ENCODE measurements around the gene RIBC1.

Gene RIBC1

GRCh38 chrX:53438174-53438831, 15.6 kb downstream of the RIBC1 start:
- H3K27ac ChIP-seq (ENCODE audit: low read length): no peak overlapping the region
- no peaks in the 10 kb centered on the region for H3K36me3 ChIP-seq (ENCODE audit: control insufficient read depth in 1 of 2, insufficient read depth in 2 of 2, low read length in 2 of 2)
- H3K27me3 ChIP-seq (ENCODE audit: low read depth, low read length): no peaks in the 10 kb centered on the region
- H3K4me3 ChIP-seq (ENCODE audit: low read depth in 1 of 2, low read length in 2 of 2): no peak overlapping the region
- peaks cover 0 to 8% of the 10 kb centered on the region in 2 donors for H3K4me1 ChIP-seq (ENCODE audit: control insufficient read depth in 1 of 2, insufficient read depth in 2 of 2, low read length in 2 of 2)
- no peaks in the 10 kb centered on the region for H3K9me3 ChIP-seq (ENCODE audit: control insufficient read depth in 1 of 2, low read length in 2 of 2)

- H3K27ac ChIP-seq (ENCODE audit: low read length): no peak overlapping the region
- H3K9me3 ChIP-seq (ENCODE audit: control insufficient read depth in 1 of 2, low read length in 2 of 2): no peaks in the 10 kb centered on the region
- H3K4me1 ChIP-seq (ENCODE audit: control insufficient read depth in 1 of 2, insufficient read depth in 2 of 2, low read length in 2 of 2): peaks cover 0 to 8% of the 10 kb centered on the region in 2 donors
- no peaks in the 10 kb centered on the region for H3K27me3 ChIP-seq (ENCODE audit: low read depth, low read length)
- H3K4me3 ChIP-seq (ENCODE audit: low read depth in 1 of 2, low read length in 2 of 2): no peak overlapping the region
- no peaks in the 10 kb centered on the region for H3K36me3 ChIP-seq (ENCODE audit: control insufficient read depth in 1 of 2, insufficient read depth in 2 of 2, low read length in 2 of 2)
Measured at GRCh38 chrX:53438832-53439230, 16.2 kb downstream of the RIBC1 start.

DNA sequence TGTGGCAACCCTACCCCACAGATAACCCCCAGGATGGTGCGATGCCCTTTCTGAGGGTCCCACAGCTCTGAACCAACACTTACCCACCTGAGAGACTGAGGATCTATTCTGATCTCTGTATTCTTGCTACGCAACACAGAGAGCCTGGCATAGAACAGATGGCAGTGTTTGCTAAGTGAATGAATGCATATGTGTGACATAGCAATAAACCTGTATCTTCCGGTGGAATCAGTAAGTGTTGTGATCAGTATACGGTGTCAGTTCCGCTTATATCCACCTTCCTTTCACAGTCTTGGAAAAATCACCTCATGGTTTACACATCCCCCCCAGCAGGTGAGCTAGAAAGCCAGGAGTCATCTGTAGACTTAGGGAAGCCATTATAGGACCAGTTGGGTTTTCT, 17.4 kb downstream of the RIBC1 start:
- Histone ChIP-seq H3K27me3 (ENCODE audit: low read depth, low read length) (no peaks in the 10 kb centered on the region), H3K4me1 (ENCODE audit: control insufficient read depth in 1 of 2, insufficient read depth in 2 of 2, low read length in 2 of 2) (peaks cover 0 to 4% of the 10 kb centered on the region in 2 donors), H3K4me3 (ENCODE audit: low read depth in 1 of 2, low read length in 2 of 2) (peak overlapping the region in 1 of 2 donors; percentile 16), H3K36me3 (ENCODE audit: control insufficient read depth in 1 of 2, insufficient read depth in 2 of 2, low read length in 2 of 2) (no peaks in the 10 kb centered on the region), H3K27ac (ENCODE audit: low read length) (peak overlapping the region; percentile 14), H3K9me3 (ENCODE audit: control insufficient read depth in 1 of 2, low read length in 2 of 2) (no peaks in the 10 kb centered on the region)

DNA sequence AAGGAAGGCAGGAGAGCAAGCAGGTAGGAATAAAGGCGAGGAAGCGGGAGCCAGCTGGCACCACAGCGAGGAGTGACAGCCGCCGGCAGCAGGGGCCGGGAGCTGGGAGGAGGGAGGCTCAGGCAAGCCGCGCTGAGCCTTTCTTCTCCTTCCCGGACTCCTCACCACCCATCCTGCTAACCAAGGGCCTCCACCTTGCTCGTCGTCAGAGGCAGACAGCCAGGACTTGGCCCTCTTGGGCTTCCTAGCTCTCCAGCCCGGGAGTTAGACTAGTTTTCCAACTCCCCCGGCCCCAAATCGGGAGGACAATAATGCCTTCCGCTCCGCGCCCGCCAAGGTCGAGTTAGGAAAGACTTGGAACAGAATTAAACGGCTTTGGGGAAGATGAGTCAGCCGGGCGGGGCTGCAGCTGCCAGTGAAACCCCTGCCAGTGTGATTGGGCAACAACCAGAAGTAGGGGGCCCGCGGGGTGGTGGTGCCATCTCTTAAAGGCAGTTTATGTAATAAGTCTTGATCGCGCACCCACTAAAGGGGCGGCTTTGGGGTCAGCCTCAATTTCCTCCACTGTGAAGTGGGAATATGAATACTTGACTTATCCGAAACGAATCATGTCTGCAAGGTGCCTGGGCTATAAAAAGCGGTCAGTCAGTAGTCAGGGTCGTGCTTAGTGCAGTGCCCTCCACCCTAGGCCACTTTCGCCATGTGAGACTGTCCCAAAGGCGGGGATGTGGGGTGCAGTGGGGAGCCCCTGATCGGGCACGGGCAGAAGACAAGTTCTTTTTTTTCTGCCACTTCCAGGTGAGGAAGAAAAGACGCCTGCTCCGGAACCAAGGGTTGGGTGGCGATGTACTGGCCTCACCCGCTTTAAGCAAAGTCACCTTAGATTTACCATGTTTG, 18.2 kb downstream of the RIBC1 start:
- Histone ChIP-seq H3K27ac (ENCODE audit: low read length) (peak overlapping the region; percentile 23), H3K27me3 (ENCODE audit: low read depth, low read length) (no peaks in the 10 kb centered on the region), H3K4me1 (ENCODE audit: control insufficient read depth in 1 of 2, insufficient read depth in 2 of 2, low read length in 2 of 2) (peaks cover 0 to 4% of the 10 kb centered on the region in 2 donors), H3K9me3 (ENCODE audit: control insufficient read depth in 1 of 2, low read length in 2 of 2) (no peaks in the 10 kb centered on the region), H3K4me3 (ENCODE audit: low read depth in 1 of 2, low read length in 2 of 2) (peak overlapping the region; percentile 59), H3K36me3 (ENCODE audit: control insufficient read depth in 1 of 2, insufficient read depth in 2 of 2, low read length in 2 of 2) (no peaks in the 10 kb centered on the region)

DNA sequence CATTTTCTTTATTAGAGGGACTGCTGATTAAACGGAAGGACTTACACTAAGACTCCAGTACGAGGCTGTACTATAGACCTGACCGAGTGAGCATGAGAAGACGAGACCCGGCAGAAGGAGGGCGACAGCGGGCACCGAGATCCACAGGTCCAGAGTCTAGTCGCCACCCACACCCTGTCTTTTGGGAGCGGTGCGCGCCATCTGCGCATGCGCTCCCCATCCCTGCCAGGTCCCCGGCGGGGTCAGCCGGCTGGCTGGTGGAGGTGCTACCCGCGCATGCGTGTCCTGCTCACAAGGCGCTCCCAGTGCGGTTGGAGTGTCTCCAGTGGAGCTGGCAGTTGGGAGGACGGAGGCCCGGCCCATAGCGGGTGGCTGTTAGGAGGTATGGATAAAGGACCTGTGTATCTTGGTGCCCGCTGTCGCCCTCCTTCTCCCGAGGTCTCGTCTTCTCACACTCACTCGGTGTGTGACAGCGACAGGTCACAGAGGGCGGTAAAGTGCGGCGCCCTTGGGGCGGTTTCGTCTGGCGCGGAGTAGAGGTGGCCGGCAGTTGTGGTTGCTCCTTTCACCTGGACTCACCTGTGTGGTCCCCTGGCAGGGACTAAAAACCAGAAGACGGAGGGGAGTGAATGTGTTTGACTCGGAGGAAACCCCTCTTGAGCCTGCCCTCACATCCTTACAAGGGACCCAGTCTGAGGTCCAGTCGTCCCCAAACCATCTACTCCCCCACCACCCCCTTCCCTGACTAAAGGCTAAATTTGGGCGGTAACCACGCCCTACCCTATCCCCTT, 19.1 kb downstream of the RIBC1 start:
- Histone ChIP-seq H3K27me3 (ENCODE audit: low read depth, low read length) (no peaks in the 10 kb centered on the region), H3K4me1 (ENCODE audit: control insufficient read depth in 1 of 2, insufficient read depth in 2 of 2, low read length in 2 of 2) (peaks cover 0 to 4% of the 10 kb centered on the region in 2 donors), H3K27ac (ENCODE audit: low read length) (no peak overlapping the region), H3K4me3 (ENCODE audit: low read depth in 1 of 2, low read length in 2 of 2) (peak overlapping the region; percentile 59), H3K9me3 (ENCODE audit: control insufficient read depth in 1 of 2, low read length in 2 of 2) (no peaks in the 10 kb centered on the region), H3K36me3 (ENCODE audit: control insufficient read depth in 1 of 2, insufficient read depth in 2 of 2, low read length in 2 of 2) (no peaks in the 10 kb centered on the region)

DNA sequence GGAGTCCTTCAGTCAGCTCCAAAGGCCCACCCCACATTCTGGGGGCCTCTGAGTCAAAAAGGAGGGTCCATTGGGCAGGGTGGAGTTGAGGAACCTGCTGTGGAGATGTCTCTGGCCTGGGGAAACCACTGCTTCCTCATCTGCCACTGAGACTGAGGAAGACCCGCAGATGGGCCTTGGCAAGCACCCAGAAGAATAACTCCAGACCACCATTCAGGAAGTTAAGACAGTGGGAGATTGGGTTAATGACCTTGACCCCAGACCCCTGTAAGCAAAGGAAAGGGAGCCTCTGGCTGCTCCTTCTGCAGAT, 19.6 kb downstream of the RIBC1 start:
- H3K27ac ChIP-seq (ENCODE audit: low read length): no peak overlapping the region
- H3K4me1 ChIP-seq (ENCODE audit: control insufficient read depth in 1 of 2, insufficient read depth in 2 of 2, low read length in 2 of 2): peaks cover 0 to 4% of the 10 kb centered on the region in 2 donors
- H3K27me3 ChIP-seq (ENCODE audit: low read depth, low read length): no peaks in the 10 kb centered on the region
- peak overlapping the region in 1 of 2 donors; percentile 59 for H3K4me3 ChIP-seq (ENCODE audit: low read depth in 1 of 2, low read length in 2 of 2)
- H3K36me3 ChIP-seq (ENCODE audit: control insufficient read depth in 1 of 2, insufficient read depth in 2 of 2, low read length in 2 of 2): no peaks in the 10 kb centered on the region
- H3K9me3 ChIP-seq (ENCODE audit: control insufficient read depth in 1 of 2, low read length in 2 of 2): no peaks in the 10 kb centered on the region

GRCh38 chrX:53445977-53446376, 23.3 kb downstream of the RIBC1 start:
- Histone ChIP-seq H3K4me1 (ENCODE audit: control insufficient read depth in 1 of 2, insufficient read depth in 2 of 2, low read length in 2 of 2) (peaks cover 0 to 3% of the 10 kb centered on the region in 2 donors), H3K27me3 (ENCODE audit: low read depth, low read length) (no peaks in the 10 kb centered on the region), H3K4me3 (ENCODE audit: low read depth in 1 of 2, low read length in 2 of 2) (no peak overlapping the region)

DNA sequence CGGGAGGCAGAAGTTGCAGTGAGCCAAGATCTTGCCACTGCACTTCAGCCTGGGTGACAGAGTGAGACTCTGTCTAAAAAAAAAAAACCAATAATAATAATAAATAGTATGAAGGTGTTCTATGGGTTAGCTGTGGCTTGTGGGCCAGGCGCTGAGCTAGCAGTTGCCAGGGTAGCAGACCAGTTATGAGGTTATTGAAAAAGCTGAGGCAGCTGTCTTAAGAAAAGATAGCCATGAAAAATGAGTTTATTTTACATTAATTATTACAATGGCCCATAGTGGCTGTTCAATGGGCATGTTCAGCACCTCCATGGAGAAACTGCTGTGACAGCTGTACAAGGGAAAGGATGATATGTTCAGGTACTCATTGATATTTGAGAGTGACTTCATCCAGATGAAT, 24.8 kb downstream of the RIBC1 start:
- no peaks in the 10 kb centered on the region for H3K27me3 ChIP-seq (ENCODE audit: low read depth, low read length)
- H3K27ac ChIP-seq (ENCODE audit: low read length): no peak overlapping the region
- no peaks in the 10 kb centered on the region for H3K36me3 ChIP-seq (ENCODE audit: control insufficient read depth in 1 of 2, insufficient read depth in 2 of 2, low read length in 2 of 2)
- no peaks in the 10 kb centered on the region for H3K4me1 ChIP-seq (ENCODE audit: control insufficient read depth in 1 of 2, insufficient read depth in 2 of 2, low read length in 2 of 2)
- no peaks in the 10 kb centered on the region for H3K9me3 ChIP-seq (ENCODE audit: control insufficient read depth in 1 of 2, low read length in 2 of 2)
- no peak overlapping the region for H3K4me3 ChIP-seq (ENCODE audit: low read depth in 1 of 2, low read length in 2 of 2)

More at GRCh38 chrX:53445977-53446376, 23.3 kb downstream of the RIBC1 start:
- no peaks in the 10 kb centered on the region for H3K9me3 ChIP-seq (ENCODE audit: control insufficient read depth in 1 of 2, low read length in 2 of 2)
- H3K36me3 ChIP-seq (ENCODE audit: control insufficient read depth in 1 of 2, insufficient read depth in 2 of 2, low read length in 2 of 2): no peaks in the 10 kb centered on the region
- H3K27ac ChIP-seq (ENCODE audit: low read length): no peak overlapping the region

DNA sequence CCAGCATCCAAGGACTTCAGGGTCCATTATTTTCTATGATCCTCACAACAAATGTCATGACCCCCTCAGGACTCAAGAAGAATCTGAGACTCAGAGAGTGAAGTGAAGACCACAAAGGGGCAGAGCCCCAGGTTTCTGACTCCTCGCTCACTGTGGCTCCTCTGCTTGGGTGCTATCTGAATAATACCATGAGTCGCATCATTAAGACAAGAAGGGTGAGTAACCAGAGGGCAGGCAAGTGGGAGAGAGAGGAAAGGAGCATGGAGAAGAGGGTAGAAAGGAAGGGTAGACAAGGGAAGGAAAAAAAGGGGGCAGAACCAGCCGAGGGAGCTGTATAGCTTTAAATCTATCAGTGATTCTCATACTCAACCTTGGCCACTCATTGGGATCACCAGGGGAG, 27.0 kb downstream of the RIBC1 start:
- no peak overlapping the region for H3K4me3 ChIP-seq (ENCODE audit: low read depth in 1 of 2, low read length in 2 of 2)
- H3K27ac ChIP-seq (ENCODE audit: low read length): no peak overlapping the region
- H3K4me1 ChIP-seq (ENCODE audit: control insufficient read depth in 1 of 2, insufficient read depth in 2 of 2, low read length in 2 of 2): no peaks in the 10 kb centered on the region
- no peaks in the 10 kb centered on the region for H3K27me3 ChIP-seq (ENCODE audit: low read depth, low read length)
- no peaks in the 10 kb centered on the region for H3K9me3 ChIP-seq (ENCODE audit: control insufficient read depth in 1 of 2, low read length in 2 of 2)
- no peaks in the 10 kb centered on the region for H3K36me3 ChIP-seq (ENCODE audit: control insufficient read depth in 1 of 2, insufficient read depth in 2 of 2, low read length in 2 of 2)

GRCh38 chrX:53452812-53453211, 30.1 kb downstream of the RIBC1 start:
- Histone ChIP-seq H3K27ac (ENCODE audit: low read length) (no peak overlapping the region), H3K27me3 (ENCODE audit: low read depth, low read length) (no peaks in the 10 kb centered on the region), H3K36me3 (ENCODE audit: control insufficient read depth in 1 of 2, insufficient read depth in 2 of 2, low read length in 2 of 2) (no peaks in the 10 kb centered on the region), H3K9me3 (ENCODE audit: control insufficient read depth in 1 of 2, low read length in 2 of 2) (no peaks in the 10 kb centered on the region), H3K4me3 (ENCODE audit: low read depth in 1 of 2, low read length in 2 of 2) (no peak overlapping the region), H3K4me1 (ENCODE audit: control insufficient read depth in 1 of 2, insufficient read depth in 2 of 2, low read length in 2 of 2) (no peaks in the 10 kb centered on the region)

GRCh38 chrX:53456254-53456653, 33.6 kb downstream of the RIBC1 start:
- Histone ChIP-seq H3K4me1 (ENCODE audit: control insufficient read depth in 1 of 2, insufficient read depth in 2 of 2, low read length in 2 of 2) (no peaks in the 10 kb centered on the region), H3K36me3 (ENCODE audit: control insufficient read depth in 1 of 2, insufficient read depth in 2 of 2, low read length in 2 of 2) (no peaks in the 10 kb centered on the region), H3K27ac (ENCODE audit: low read length) (no peak overlapping the region), H3K27me3 (ENCODE audit: low read depth, low read length) (no peaks in the 10 kb centered on the region), H3K9me3 (ENCODE audit: control insufficient read depth in 1 of 2, low read length in 2 of 2) (no peaks in the 10 kb centered on the region), H3K4me3 (ENCODE audit: low read depth in 1 of 2, low read length in 2 of 2) (no peak overlapping the region)

Measured in muscle layer of duodenum (tissue), 2 donors.